Measurements from ENCODE around the gene MROH2A.

GRCh38 chr2:233764264-233764663 is 13.9 kb upstream of the MROH2A start:
- TF ChIP-seq CTCF (conservative IDR thresholded peaks at IDR 0.05), result no peak
- TF ChIP-seq EZH2 (IDR thresholded peaks at IDR 0.05; ENCODE audit: low read depth), result no peak

Data from PC-9 (cell line).